Astrocyte (in vitro differentiated cells and primary cell): ENCODE measurements around the gene PTK7. TPM values are rescaled to one million over a fixed set of nuclear protein-coding genes. Genes with fewer than 3 reads are reported as not detected.
A peak's percentile ranks its signal among the peaks of the same experiment; 100 is the strongest.

Experiments
- DNase-seq: peaks from one replicate; pipeline ENCODE4 v3.0.0-alpha.2; 2010; ENCODE audit warnings: low read depth
- FAIRE-seq: peaks from 2 replicates; lab custom pipeline; 2011; peaks lifted over from hg19 to GRCh38; lab: Jason Lieb, UNC
- H2AFZ ChIP-seq: 2 replicates; pipeline ENCODE4 v1.6.0; 2012; ENCODE audit warnings: low read depth, low read length, inconsistent platforms
- H3K27ac ChIP-seq: 2 replicates; pipeline ENCODE4 v1.5.1; 2011; ENCODE audit warnings: low read depth, low read length, inconsistent platforms
- H3K27me3 ChIP-seq: 2 replicates; pipeline ENCODE4 v1.6.0; 2011; ENCODE audit warnings: low read length, inconsistent platforms; ENCODE audit not compliant: insufficient read depth
- H3K36me3 ChIP-seq: 2 replicates; pipeline ENCODE4 v1.5.1; 2011; ENCODE audit warnings: low read length, inconsistent platforms; ENCODE audit not compliant: insufficient read depth
- H3K4me1 ChIP-seq: 2 replicates; pipeline ENCODE4 v1.5.1; 2011; ENCODE audit warnings: low read length, inconsistent platforms; ENCODE audit not compliant: insufficient read depth
- H3K4me2 ChIP-seq: 2 replicates; pipeline ENCODE4 v1.6.0; 2012; ENCODE audit warnings: low read length, inconsistent platforms
- H3K4me3 ChIP-seq: 2 replicates; pipeline ENCODE4 v1.5.1; 2011; ENCODE audit warnings: low read depth, mild to moderate bottlenecking, low read length, inconsistent platforms; ENCODE audit not compliant: insufficient read depth
- H3K79me2 ChIP-seq: 2 replicates; pipeline ENCODE4 v1.6.0; 2012; ENCODE audit warnings: mild to moderate bottlenecking, low read length, inconsistent platforms; ENCODE audit not compliant: insufficient read depth
- H3K9ac ChIP-seq: 2 replicates; pipeline ENCODE4 v1.6.0; 2012; ENCODE audit warnings: mild to moderate bottlenecking, low read length, inconsistent platforms
- H3K9me3 ChIP-seq: 2 replicates; pipeline ENCODE4 v1.5.1; 2012; ENCODE audit warnings: low read depth, mild to moderate bottlenecking, low read length, inconsistent platforms; ENCODE audit not compliant: insufficient read depth
- H4K20me1 ChIP-seq: 2 replicates; pipeline ENCODE4 v1.6.0; 2012; ENCODE audit warnings: low read length, inconsistent platforms; ENCODE audit not compliant: insufficient read depth
- H3K27ac Mint-ChIP-seq: one replicate; pipeline ENCODE4 v1.8.0; 2021; ENCODE audit warnings: mild to moderate bottlenecking, mixed read lengths; ENCODE audit not compliant: unreplicated experiment
- H3K27me3 Mint-ChIP-seq: one replicate; pipeline ENCODE4 v1.8.0; 2021; ENCODE audit warnings: low read depth, mixed read lengths; ENCODE audit not compliant: unreplicated experiment
- H3K36me3 Mint-ChIP-seq: one replicate; pipeline ENCODE4 v1.8.0; 2021; ENCODE audit warnings: low read depth, mixed read lengths; ENCODE audit not compliant: unreplicated experiment
- H3K4me1 Mint-ChIP-seq: one replicate; pipeline ENCODE4 v1.8.0; 2021; ENCODE audit warnings: low read depth, mixed read lengths; ENCODE audit not compliant: unreplicated experiment
- H3K4me3 Mint-ChIP-seq: one replicate; pipeline ENCODE4 v1.8.0; 2021; ENCODE audit warnings: mild to moderate bottlenecking, moderate library complexity, mixed read lengths; ENCODE audit not compliant: unreplicated experiment
- H3K9me3 Mint-ChIP-seq: one replicate; pipeline ENCODE4 v1.8.0; 2021; ENCODE audit warnings: mild to moderate bottlenecking, mixed read lengths; ENCODE audit not compliant: unreplicated experiment
- CTCF ChIP-seq: IDR thresholded peaks from 2 replicates; pipeline ENCODE4 v1.5.1; 2011; ENCODE audit warnings: low read depth, mild to moderate bottlenecking, inconsistent platforms, low read length, moderate library complexity; ENCODE audit not compliant: insufficient read depth
- EZH2 ChIP-seq: IDR thresholded peaks from 2 replicates; pipeline ENCODE4 v1.6.1; 2012; ENCODE audit warnings: mild to moderate bottlenecking, low read length, inconsistent platforms; ENCODE audit not compliant: insufficient read depth
- total RNA-seq: library from RNA; stranded (reverse); gene quantifications from 2 replicates; pipeline ENCODE4 v1.2.1, GENCODE V29; 2021

Gene PTK7
- total RNA-seq, 1 donor from 2014 or later, result 506 TPM

GRCh38 chr6:43173591-43174262 is 97.6 kb downstream of the PTK7 start:
- peak overlapping the region; percentile 72 for H3K27ac Mint-ChIP-seq
- no peak for FAIRE-seq
- DNase-seq, result no peak
- no peaks in the 10 kb centered on the region for H3K27me3 ChIP-seq
- H3K9me3 ChIP-seq, result no peaks in the 10 kb centered on the region
- H3K9me3 Mint-ChIP-seq, result no peaks in the 10 kb centered on the region
- H3K27ac ChIP-seq, result peak overlapping the region; percentile 73
- peak overlapping the region; percentile 91 for H3K9ac ChIP-seq
- H3K4me1 Mint-ChIP-seq, result peaks cover 26% of the 10 kb centered on the region
- no peaks in the 10 kb centered on the region for H3K27me3 Mint-ChIP-seq
- peaks cover 24% of the 10 kb centered on the region for H3K4me1 ChIP-seq
- peak overlapping the region; percentile 99 for H3K4me3 Mint-ChIP-seq
- H3K4me3 ChIP-seq, result peak overlapping the region; percentile 96
- TF ChIP-seq EZH2 (no peak), CTCF (no peak)
- H4K20me1 ChIP-seq, result peaks cover 55% of the 10 kb centered on the region
- peaks cover 62% of the 10 kb centered on the region for H3K79me2 ChIP-seq
- peaks cover 21% of the 10 kb centered on the region for H3K36me3 Mint-ChIP-seq
- H3K36me3 ChIP-seq, result peaks cover 31% of the 10 kb centered on the region
- H3K4me2 ChIP-seq, result peak overlapping the region; percentile 99
- H2AFZ ChIP-seq, result no peak overlapping the region

- DNase-seq (peak; percentile 98), FAIRE-seq (peak; percentile 55)
- Histone ChIP-seq H3K4me1 (peaks cover 24% of the 10 kb centered on the region), H3K27me3 (no peaks in the 10 kb centered on the region), H3K4me3 (peak overlapping the region; percentile 96), H4K20me1 (peaks cover 58% of the 10 kb centered on the region), H3K79me2 (peaks cover 67% of the 10 kb centered on the region), H3K9ac (peak overlapping the region; percentile 91), H3K9me3 (no peaks in the 10 kb centered on the region), H3K4me2 (peak overlapping the region; percentile 99), H3K27ac (peak overlapping the region; percentile 73), H2AFZ (peak overlapping the region; percentile 44), H3K36me3 (peaks cover 35% of the 10 kb centered on the region)
- peak overlapping the region; percentile 99 for H3K4me3 Mint-ChIP-seq
- H3K4me1 Mint-ChIP-seq, result peaks cover 26% of the 10 kb centered on the region
- peak overlapping the region; percentile 86 for H3K27ac Mint-ChIP-seq
- peaks cover 21% of the 10 kb centered on the region for H3K36me3 Mint-ChIP-seq
- H3K27me3 Mint-ChIP-seq, result no peaks in the 10 kb centered on the region
- TF ChIP-seq CTCF (no peak), EZH2 (no peak)
- no peaks in the 10 kb centered on the region for H3K9me3 Mint-ChIP-seq
Measured at GRCh38 chr6:43174263-43175112, 98.4 kb downstream of the PTK7 start.
